C1 segment of cervical spinal cord (tissue), 14 donors: ENCODE results near the gene XPOT.

ENCODE experiments used
- DNase-seq, 14 donors: peaks; one replicate each; lab custom pipeline; 2025; lab: John Stamatoyannopoulos, UW

Gene XPOT

DNA sequence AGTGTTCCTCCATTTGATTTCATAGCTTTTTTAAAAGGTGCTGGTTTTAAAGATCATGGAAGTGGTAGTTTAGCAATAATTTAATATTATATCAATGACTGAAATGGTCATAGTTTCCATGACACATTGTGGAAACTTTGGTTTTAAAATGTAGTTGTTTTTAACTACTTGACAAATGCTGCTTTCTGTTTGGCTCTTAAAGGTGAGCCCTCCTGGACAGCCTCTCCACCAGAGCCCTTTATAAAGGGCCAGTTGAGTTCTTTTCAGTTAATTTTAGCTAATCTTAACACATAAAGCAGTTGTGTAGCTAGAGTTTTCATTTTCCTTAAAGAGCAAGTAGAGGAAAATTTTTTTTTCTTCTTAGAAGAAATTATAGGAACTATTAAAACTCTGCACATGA lies 14.0 kb downstream of the XPOT start:
- no peak for DNase-seq

DNA sequence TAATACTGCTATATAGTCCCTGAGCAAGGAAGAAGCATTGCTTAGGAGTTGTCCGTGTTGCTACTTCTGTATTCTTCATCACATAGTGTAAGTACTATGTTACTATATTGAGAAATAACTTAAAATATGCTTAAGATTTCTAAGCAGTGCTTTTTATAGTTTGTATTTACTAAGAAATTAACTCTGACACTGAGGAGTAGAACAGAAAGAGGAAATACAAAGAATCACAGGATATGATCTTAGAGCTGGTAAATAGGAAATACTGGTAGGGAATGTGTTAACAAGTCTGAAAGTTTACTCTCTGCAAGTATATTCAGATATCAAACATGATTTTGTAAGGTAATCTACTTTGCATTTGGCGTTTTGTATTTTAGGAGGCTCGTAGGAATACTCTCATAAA lies 15.5 kb downstream of the XPOT start:
- DNase-seq = no peak

DNA sequence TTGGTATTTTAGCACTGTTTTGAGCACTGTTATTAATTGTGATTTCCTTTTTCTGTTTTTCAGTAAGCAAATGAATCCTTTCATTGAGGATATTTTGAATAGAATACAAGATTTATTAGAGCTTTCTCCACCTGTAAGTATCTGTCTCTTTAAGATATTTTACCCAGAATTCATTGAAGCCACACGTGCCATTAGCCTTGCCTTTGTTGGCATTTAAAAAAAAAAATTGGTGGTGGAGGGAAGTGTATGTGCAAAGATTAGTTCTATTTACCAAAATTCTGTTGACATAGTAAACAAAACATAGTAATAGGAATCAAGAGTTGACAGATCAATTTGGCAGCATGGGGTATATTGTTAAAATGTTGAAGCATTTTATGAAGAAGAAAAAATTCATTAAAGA lies 23.8 kb downstream of the XPOT start:
- DNase-seq = no peak

DNA sequence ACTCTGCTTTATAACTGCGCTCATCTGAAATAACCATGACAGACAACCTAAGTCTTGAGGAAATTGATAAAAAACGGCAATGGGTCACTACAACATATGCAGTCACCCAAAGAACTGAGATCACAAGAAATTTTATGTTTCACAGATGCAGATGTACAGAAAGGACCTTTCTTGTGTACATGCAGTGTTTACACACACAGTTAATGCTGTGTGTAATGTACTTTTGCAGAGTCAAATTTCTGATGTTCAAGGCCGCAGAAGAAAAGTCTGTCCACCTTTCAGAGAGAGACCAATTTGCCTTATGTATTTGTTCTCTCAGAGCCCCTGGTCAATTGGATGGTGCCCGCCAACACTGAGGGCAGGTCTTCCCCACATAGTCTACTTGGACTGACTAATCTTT lies 24.8 kb downstream of the XPOT start:
- no peak for DNase-seq

DNA sequence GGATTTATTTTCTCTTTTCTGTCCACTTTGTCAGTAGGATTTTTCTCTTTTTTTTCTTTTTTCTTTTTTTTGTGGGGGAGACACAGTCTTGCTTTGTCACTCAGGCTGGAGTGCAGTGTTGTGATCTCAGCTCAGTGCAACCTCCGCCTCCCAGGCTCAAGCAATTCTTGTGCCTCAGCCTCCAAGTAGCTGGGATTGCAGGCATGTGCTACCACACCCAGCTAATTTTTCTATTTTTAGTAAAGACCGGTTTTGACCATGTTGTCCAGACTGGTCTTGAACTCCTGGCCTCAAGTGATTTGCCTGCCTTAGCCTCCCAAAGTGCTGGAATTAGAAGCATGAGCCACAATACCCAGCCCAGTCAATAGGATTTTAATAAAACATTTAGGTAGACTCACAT lies 26.7 kb downstream of the XPOT start:
- no peak for DNase-seq

DNA sequence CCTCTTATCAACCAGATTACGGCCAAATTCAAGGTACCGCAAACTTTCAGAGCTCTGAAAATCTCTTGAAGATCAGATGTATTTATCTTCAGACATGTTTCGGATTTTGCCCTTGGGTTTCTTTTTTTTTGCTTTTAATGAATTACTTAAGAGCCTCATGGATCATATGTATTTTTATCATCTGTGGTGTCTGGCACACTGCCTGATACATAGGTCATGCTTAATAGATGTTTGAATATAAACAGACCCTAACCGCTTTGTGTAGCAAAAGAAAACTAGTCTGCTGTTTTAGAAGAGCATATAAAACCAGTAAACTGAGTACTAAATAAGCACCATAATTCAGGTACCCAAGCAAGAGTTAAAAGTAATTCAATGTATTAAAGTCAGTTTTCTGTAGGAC lies 27.6 kb downstream of the XPOT start:
- no peak for DNase-seq

DNA sequence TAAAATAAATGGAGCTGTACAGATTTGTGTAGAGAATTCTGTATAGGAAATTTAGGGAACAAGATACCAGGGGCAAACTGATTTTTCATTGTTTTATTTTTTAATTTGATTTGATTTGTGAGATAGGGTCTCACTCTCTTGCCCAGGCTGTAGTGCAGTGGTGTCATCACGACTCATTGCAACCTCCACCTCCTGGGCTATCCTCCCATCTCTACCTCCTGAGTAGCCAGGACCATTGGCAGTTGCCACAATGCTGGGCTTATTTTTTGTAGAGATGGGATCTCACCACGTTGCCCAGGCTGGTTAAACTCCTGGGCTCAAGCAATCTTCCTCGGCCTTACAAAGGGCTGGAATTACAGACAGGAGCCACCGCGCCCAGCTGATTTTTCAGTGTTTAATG lies 29.7 kb downstream of the XPOT start:
- DNase-seq = no peak

DNA sequence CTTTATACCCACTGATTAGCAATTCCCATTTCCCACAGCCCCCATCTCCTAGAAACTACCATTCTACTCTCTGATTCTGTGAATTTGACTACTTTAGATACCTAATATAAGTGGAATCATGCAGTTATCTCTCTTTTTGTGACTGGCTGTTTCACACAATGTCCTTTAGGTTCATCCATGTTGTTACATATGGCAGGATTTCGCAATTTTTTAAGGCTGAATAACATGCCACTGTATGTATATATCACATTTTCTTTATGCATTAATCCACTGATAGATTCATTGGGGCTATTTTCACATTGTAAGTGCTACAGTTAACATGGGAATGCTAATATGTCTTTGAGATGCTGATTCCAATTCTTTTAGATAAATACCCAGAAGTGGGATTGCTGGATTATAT lies 35.9 kb downstream of the XPOT start:
- DNase-seq = no peak

DNA sequence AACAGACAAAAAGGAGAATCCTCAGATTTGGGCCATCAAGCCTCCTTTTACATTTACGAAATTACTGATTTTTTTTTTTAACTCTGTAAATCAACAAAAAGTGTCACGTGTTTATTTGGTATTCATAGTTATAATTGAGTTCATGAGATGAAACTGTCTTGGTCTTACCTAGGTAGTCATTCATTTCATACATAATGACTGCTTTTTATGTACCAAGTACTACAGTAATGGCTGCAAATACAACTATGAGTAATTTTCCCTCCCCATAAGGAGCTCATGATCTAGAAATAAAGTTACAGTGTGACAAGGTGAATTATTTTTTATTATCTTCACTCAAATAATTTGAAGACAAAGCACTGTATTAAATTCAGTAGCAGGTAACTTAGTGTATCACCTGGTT lies 41.3 kb downstream of the XPOT start:
- no peak for DNase-seq

DNA sequence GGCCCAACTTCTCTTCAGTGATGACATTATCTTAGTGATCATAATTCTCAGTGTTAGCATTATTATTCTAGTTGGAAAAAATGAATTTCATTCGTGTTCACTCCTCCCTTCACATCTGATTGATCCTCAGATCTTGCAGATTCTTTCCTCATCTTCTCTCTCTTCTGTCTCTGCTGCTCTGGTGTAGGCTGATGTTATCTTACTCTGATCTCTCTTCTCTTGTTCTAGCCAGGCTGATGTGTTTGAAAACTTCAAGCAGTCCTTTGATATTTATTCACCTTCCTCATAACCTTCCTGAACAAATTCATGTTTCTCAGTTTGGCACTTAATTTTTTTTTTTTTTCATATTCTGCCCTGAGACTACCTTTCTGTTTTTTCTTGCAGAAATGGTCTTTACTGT lies 42.1 kb downstream of the XPOT start:
- DNase-seq = no peak

DNA sequence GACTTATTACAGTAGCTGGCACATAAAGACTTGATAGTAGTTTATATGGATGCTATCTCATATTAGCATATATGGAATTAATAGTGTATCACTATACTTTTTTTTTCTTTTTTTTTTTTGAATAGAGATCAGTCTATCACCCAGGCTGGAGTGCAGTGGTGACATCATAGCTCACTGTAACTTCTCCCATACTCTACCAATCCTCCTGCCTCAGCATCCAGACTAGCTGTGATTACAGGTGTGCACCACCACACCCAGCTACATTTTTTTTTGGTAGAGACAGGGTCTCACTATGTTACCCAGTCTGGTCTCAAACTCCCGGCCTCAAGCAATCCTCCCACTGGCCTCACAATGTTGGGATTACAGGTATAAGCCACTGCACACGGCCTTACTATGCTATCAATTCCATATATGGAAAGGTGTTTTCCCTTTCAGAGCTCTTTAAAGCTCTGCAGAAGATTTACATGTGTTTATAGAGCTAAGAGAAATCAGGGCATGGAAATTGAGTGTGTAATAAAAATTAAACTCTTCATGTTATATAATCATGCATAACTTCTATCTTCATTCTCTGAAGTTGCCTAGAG lies 46.0 kb downstream of the XPOT start:
- no peak for DNase-seq

DNA sequence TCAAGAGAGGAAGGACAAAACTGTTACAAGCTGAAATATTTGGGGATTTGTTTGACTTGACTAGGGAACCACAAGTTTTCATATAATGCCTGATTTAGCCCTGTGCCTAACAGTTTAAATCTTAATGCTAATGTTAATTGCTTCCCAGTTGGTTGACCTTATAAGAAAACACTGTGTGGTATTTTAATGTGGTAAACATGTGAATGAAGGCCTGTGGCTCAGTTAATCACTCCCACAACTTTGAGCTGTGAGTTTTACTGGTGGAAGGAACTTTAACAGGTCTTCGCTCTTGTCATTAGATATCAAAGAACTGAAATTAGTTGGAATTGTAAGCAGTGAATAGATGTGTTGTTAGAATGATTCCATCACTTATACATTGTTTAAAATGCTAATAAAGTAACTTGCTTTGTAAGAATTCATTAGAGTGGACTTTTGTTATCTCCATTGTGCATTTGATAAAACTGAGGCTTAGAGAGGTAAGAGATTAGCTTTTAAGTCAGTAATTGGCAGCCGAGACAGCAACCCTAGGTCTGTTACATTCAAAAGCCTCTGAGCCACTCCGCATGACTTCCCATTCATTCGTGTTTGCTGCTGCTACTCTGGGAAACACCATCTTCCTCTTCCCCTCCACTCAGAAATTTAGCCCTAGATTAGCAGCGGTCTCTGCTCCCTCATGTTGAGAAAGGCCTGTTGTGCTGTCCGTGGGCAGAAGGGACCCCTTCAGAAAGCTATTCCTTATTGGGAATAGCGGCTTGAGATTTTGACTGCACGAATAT lies 46.7 kb downstream of the XPOT start:
- peak in 2 of 14 donors; percentile 6 to 7 for DNase-seq

DNA sequence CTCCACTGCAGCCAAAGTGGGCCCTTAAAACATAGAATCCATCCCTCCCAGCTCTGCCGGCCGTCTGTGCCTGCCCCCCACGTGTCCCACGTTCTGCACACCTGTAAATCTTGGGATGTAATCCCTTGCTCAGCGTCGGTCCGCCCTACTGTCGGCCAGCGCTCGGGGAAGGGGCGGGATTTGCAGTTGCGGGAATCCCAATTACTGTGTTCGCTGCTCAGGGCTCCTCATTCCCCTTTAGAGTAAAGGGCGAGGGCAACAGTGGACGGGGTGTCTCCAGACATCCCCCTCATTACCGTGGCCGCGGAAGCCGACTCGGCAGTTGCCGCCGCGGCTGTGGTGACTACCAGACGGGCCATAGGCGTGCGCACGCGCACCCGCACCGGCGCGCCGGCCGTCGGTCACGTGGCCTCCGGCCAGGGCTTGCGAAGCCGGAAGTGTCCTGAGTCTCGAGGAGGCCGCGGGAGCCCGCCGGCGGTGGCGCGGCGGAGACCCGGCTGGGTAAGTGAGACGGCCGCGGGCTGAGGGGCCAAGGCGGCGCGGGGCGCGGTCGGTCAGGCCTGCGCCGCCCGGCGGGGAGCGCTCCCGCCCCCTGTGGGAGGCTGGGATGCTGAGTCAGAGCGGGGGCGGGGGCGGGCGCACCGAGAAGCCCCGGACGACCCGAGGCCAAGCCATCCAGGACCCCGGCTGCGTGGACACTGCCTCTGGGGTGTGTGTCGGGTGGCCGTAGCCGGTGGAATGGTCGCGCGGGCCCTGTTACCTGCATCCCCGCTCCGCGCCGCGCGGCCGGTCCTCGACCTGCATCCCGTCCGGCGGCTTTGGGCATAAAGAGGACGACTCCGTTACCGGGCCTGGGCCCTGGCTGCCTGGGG lies 47.7 kb downstream of the XPOT start, which contains the start of gene TBK1:
TSS of gene TBK1 (plus strand) at position 434 of the 872 bp plus-strand sequence. CDS start 3,751 bp downstream, outside the sequence.
- peak; percentile 56 to 94 (median 86) for DNase-seq

DNA sequence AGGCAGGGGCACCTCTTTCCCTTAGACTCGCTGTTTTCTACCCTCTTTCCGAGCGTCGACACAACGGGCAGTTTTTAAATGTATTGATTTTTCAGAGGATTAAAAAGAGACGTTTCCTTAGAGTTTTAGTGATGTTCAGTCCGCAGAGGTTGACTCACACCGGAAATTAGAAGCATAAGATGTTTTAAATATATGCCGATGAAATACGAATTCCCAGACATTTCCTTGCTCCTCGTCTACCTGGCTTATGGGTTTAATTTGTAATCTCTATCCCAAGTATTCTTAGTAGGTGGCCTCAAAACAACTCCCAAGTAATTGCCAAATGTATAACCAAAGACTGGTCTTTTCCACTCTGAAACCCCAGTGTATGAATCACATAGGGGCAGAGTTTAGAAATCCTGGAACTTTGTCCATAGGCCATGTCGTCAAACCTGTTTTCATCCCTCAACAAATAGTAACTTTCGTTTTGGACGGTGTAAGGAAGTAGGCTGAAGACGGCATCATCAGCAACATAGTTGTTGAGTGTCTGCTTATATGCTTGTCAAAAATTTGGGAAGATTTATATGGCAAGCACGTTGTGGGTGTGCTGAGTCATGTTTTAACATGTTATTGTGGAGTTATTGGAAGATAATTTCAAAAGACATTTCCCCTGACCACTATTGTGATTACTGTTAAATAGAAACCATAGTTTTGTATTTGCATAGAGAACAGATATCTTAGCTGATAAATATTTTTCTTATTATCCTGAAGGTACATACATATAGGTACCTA lies 48.6 kb downstream of the XPOT start:
- DNase-seq = peak in 1 of 14 donors; percentile 2

DNA sequence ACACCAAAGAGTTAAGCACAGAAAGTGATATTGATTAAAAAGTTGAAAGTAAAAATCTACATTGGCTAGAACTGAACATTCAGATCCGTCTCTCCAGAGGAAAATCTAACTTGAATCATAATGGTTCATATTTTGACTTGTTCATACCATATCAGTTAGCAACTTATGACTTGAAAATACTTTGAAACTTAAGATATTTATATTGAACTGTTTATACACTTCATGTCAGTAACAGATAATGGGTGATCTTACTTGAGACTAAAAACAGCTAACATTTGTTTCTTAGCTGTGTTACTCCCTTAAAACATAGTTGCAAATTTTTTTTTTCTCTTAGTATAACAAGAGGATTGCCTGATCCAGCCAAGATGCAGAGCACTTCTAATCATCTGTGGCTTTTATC lies 51.3 kb downstream of the XPOT start:
- DNase-seq = no peak

DNA sequence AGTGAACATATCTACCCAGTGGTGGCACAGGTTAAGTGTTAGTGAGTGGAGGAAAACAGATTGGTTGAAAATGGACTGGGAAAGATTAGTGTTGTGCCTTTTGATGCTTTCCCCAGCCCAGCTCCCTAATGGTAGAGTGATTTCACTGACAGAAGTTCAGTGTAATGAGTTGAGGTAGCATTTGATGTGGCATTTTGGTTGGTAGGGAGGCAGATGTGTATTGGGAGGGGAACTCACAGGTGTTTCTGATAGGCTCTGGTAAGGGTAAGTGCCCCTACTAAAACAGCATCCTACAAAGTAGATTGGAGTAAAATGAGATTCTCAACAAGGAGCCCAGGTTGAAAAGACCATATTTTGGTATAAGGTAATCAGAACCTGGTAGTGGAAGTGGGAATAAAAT lies 51.9 kb downstream of the XPOT start:
- no peak for DNase-seq

DNA sequence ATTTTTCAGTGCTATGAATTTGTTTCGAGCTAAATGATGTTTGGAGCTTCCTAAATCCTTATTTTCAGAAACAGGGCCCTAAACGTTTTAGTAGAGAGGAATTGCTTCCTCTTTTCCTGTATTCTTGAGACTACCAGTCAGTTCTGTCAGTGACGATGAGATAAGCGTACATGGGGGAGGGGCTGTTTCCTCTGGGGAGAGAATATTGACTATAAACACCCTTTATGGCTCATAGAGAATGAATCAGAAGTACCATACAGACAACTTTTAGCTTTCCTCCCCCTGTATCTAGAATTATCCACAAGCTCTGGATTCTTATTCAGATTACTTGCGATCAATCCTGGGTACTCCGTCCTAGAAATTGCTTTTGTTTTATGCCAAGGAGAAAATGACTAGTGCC lies 52.8 kb downstream of the XPOT start:
- no peak for DNase-seq

DNA sequence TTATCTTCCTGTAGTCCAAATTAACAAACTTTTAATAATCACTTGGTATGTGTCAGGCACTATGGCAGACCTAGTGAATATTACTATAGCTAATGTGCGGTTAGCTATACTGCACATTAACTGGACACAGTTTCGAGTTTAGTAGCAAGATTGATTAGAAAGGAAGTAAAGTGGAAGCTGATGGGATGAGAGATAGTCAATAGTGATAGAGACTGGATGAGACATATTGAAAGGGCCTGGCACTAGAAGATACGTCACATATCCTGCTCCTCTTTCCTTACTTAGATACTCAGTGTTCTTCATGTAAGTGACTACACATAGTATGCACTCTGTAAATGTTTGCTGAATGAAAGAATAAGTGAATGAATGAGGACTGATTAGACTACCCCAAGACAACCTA lies 53.3 kb downstream of the XPOT start:
- no peak for DNase-seq

DNA sequence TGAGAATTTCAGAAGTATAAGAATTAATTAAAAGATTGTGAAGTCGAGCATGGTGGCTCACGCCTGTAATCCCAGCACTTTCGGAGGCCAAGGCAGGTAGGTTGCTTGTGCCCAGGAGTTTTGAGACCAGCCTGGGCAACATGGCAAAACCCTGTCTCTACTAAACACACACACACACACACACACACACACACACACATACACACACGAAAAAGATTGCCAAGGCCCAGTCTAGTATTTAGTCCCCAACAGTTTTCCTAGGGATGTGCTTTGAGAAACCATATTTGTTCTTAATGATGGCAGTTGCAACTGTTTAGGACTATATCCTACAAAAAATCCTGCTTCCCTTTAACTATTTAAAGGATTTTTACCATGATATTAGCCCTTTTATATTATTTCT lies 53.7 kb downstream of the XPOT start:
- DNase-seq = no peak

DNA sequence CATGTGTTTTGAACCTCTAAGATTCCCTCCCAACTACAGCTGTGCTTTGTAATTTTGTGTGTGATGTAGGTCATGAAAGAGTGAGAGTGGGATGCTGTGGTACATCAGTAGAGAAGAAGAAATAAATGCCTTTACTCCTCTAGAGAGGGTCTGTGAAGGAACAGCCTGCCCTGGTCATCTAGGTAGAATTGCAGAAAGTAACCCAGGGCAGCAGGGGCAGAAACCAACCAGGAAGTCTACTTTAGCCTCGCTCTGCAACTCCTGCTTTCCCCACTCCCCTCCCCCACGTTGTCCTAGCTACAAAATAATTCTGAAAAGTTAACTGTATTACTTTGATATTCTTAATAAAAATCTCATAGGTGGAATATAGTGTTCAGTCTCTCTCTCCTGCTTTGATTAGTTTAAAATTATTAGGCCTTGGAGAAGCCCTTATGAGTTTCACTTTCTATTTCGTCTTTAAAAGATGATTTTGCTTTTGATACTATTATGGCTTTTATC lies 55.3 kb downstream of the XPOT start:
- no peak for DNase-seq

DNA sequence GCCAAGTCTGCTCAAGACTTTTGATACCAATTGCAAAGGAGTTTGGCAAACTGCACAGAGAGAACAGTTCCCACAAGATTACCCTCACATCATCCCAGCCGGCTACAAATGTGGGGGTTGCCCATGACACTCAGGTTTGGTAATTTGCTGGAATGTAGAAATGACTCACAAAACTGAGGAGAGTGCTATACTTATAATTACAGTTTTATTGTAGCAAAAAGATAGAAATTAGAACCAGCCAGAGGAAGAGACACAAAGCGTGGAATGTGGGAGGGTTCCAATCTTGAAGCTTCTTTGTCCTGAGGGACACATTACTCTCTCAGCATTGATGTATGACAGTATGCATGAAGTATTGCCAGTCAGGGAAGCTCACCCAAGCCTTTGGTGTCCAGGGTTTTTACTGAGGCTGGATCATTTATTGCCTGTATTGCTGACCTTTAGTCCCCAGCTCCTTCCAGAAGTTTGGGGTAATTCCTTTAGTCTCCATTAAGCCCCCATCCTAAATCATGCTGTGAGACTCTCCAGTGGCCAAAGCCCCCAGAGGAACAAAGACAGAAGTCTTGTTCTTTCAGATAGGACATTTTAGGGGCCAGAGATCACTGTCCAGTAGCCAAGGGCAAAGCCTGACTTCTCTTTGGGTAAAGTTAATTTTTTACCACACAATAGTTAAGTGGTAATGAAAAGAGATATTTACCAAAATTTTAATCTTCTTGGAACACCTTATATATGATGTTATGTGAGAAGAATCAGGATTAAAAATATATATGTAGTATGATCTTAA lies 57.6 kb downstream of the XPOT start:
- no peak for DNase-seq
